ENCODE measurements around the gene CMIP.

The CMIP gene

DNA sequence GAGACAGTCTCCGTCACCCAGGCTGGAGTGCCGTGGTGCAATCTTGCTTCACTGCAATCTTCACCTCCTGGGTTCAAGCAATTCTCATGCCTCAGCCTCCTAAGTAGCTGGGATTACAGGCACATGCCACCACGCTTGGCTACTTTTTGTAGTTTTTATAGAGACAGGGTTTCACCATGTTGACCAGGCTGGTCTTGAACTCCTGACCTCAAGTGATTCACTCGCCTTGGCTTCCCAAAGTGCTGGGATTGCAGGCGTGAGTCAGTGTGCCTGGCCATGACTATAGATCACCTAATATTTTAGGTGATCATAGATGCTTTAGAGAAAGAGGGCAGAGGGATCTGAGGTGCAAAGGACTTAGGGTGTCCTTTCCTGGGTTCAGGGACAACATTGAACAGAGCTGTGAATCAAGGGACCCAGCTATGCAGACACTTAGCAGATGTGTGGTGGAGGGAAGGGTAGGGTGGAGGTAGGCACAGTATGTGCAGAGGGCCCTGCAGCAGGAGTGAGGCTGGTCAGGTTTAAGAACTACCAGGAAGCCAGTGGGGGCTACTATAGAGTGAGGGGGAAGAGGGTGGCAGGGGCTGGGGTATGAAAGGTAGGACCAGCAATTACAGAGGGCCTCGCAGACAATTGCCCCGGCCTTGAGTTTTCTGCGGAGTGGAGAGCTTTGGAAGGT lies 116.5 kb downstream of the CMIP start:
- no peaks in the 10 kb centered on the region for H3K27me3 ChIP-seq (ENCODE audit: control insufficient read depth, insufficient read depth, low read length)
- H3K9me3 ChIP-seq (ENCODE audit: control insufficient read depth, low read length) = no peaks in the 10 kb centered on the region
- TF ChIP-seq, protein P1, sequence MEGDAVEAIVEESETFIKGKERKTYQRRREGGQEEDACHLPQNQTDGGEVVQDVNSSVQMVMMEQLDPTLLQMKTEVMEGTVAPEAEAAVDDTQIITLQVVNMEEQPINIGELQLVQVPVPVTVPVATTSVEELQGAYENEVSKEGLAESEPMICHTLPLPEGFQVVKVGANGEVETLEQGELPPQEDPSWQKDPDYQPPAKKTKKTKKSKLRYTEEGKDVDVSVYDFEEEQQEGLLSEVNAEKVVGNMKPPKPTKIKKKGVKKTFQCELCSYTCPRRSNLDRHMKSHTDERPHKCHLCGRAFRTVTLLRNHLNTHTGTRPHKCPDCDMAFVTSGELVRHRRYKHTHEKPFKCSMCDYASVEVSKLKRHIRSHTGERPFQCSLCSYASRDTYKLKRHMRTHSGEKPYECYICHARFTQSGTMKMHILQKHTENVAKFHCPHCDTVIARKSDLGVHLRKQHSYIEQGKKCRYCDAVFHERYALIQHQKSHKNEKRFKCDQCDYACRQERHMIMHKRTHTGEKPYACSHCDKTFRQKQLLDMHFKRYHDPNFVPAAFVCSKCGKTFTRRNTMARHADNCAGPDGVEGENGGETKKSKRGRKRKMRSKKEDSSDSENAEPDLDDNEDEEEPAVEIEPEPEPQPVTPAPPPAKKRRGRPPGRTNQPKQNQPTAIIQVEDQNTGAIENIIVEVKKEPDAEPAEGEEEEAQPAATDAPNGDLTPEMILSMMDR (IDR thresholded peaks at IDR 0.05) = no peak
- peaks cover 23% of the 10 kb centered on the region for H3K79me2 ChIP-seq
- H3K9ac ChIP-seq = no peak overlapping the region
- no peak overlapping the region for H3K4me2 ChIP-seq (ENCODE audit: low read length)
- H3K27ac ChIP-seq = no peak overlapping the region
- no peak overlapping the region for H3K4me3 ChIP-seq (ENCODE audit: low read depth, low read length)
- H3K4me1 ChIP-seq = peaks cover 3% of the 10 kb centered on the region
- H3K36me3 ChIP-seq (ENCODE audit: control insufficient read depth, insufficient read depth, low read length) = no peaks in the 10 kb centered on the region
- H2AFZ ChIP-seq = no peak overlapping the region

DNA sequence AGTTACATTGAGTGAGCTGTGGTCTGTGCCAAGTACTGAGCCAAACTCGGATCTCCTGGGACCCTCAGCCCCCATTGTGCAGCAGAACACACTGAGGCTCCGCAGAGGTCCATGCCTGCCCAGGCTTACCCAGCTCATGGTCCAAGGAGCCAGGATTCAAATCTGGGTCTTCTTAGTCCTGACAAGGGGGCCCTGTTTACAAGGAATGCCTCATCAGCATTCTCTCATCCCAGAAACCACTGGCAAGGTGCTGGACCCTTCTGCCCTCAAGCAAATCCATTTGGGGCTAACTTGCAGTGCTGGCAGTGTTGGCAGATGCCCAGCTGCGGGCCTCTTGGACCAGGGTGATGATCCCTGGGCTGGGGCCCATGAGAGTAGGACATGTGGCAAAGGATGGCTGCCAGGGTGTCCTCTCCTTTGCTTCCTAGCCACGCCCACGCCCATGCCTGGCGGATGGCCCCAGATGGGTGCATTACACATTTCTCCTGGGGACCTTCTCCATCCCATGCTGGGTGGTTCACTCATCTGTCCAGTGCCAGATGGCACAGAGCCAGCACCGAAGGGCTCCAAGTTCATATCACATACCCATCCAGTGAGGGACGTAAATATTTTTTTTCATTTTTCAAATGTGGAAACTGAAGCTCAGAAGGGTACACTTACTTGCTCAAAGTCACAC lies 117.7 kb downstream of the CMIP start:
- TF ChIP-seq, protein P1 (IDR thresholded peaks at IDR 0.05) = no peak
- Histone ChIP-seq H3K9me3 (ENCODE audit: control insufficient read depth, low read length) (no peaks in the 10 kb centered on the region), H3K9ac (no peak overlapping the region), H3K27me3 (ENCODE audit: control insufficient read depth, insufficient read depth, low read length) (no peaks in the 10 kb centered on the region), H3K4me3 (ENCODE audit: low read depth, low read length) (no peak overlapping the region), H2AFZ (no peak overlapping the region), H3K4me1 (peaks cover 3% of the 10 kb centered on the region), H3K27ac (no peak overlapping the region), H3K4me2 (ENCODE audit: low read length) (no peak overlapping the region), H3K36me3 (ENCODE audit: control insufficient read depth, insufficient read depth, low read length) (no peaks in the 10 kb centered on the region), H3K79me2 (peaks cover 25% of the 10 kb centered on the region)

DNA sequence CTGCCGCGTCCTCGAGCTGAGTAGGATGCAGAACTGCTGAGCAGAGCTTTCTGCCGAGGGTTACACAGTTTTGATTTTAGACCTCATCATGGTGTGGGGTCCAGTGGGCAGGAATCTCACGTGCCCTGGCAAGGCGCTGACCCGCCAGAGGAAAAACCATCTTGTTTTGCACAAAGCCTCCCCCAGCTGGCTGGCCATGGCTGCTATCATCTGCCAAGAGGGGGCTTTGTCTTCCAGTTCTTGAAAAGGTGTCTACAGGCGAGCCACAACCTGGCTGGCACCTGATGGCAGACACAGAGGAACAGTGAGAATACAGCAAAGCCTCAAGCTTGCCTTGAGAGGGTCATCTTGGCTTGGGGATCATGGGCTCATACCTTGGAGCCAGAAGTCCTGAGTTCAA lies 118.3 kb downstream of the CMIP start:
- H3K9ac ChIP-seq = no peak overlapping the region

DNA sequence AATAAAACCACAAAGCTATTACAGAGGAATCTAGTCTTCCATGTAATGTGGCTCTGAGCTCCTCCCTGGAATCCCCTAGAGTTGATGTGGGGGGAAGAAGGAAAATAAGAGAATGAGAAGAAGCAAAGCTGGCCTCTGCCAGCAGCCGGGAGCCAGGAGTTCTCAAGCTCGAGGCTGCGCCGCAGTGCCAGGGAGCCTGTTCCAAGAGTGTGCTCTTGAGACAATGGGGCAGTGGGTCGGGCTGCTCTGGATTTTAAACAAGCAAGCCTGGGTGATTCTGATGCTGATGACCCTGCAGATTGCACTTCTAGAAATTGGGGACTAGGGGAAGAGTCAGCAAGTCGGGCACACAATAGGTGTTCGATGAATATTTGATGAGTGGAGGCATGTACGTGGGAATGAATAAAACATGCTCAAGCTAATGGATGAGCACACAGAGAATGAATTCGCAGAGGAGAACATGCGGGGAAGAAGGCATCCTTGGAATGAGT lies 119.9 kb downstream of the CMIP start:
- Histone ChIP-seq H3K4me2 (ENCODE audit: low read length) (no peak overlapping the region), H2AFZ (no peak overlapping the region), H3K9me3 (ENCODE audit: control insufficient read depth, low read length) (no peaks in the 10 kb centered on the region), H3K27ac (no peak overlapping the region), H3K9ac (no peak overlapping the region), H3K4me3 (ENCODE audit: low read depth, low read length) (no peak overlapping the region), H3K36me3 (ENCODE audit: control insufficient read depth, insufficient read depth, low read length) (no peaks in the 10 kb centered on the region), H3K4me1 (peaks cover 3% of the 10 kb centered on the region), H3K79me2 (peaks cover 18% of the 10 kb centered on the region), H3K27me3 (ENCODE audit: control insufficient read depth, insufficient read depth, low read length) (no peaks in the 10 kb centered on the region)
- TF ChIP-seq, protein P1 (IDR thresholded peaks at IDR 0.05) = no peak

More for the DNA sequence above, 118.3 kb downstream of the CMIP start:
- Histone ChIP-seq H3K9me3 (ENCODE audit: control insufficient read depth, low read length) (no peaks in the 10 kb centered on the region), H3K4me2 (ENCODE audit: low read length) (no peak overlapping the region), H3K4me3 (ENCODE audit: low read depth, low read length) (no peak overlapping the region), H3K36me3 (ENCODE audit: control insufficient read depth, insufficient read depth, low read length) (no peaks in the 10 kb centered on the region), H3K27ac (no peak overlapping the region), H3K4me1 (peaks cover 3% of the 10 kb centered on the region), H2AFZ (no peak overlapping the region), H3K79me2 (peaks cover 23% of the 10 kb centered on the region), H3K27me3 (ENCODE audit: control insufficient read depth, insufficient read depth, low read length) (no peaks in the 10 kb centered on the region)
- TF ChIP-seq, protein P1 (IDR thresholded peaks at IDR 0.05) = no peak

Measured in parathyroid adenoma (tissue), 2 donors.